ENCODE results near the gene IFNGR2.
"Not testable (repeated sequence)": the region's sequence is repeated elsewhere in the genome, so short reads cannot be mapped to it uniquely, and the experiment has no call there.

IFNGR2 gene

GRCh38 chr21:33403786-33404585, 773 bp downstream of the IFNGR2 start:
- no peak for DNase-seq

GRCh38 chr21:33406493-33406892, 3.3 kb downstream of the IFNGR2 start:
- DNase-seq = no peak

GRCh38 chr21:33411949-33412430, 8.8 kb downstream of the IFNGR2 start:
- DNase-seq = no peak

- not testable (repeated sequence) for DNase-seq
These were observed 9.2 kb downstream of the IFNGR2 start for GRCh38 chr21:33412439-33412831.

- DNase-seq = no peak
These were observed 9.8 kb downstream of the IFNGR2 start for GRCh38 chr21:33412832-33413519.

- no peak for DNase-seq
These were observed 10.9 kb downstream of the IFNGR2 start for GRCh38 chr21:33414068-33414467.

GRCh38 chr21:33414926-33415325, 11.7 kb downstream of the IFNGR2 start:
- DNase-seq = no peak

- no peak for DNase-seq
These were observed 15.5 kb downstream of the IFNGR2 start for GRCh38 chr21:33418691-33419090.

GRCh38 chr21:33419538-33420123, 16.4 kb downstream of the IFNGR2 start:
- DNase-seq = no peak

- no peak for DNase-seq
These were observed 18.6 kb downstream of the IFNGR2 start for GRCh38 chr21:33421713-33422393.

- no peak for DNase-seq
These were observed 21.0 kb downstream of the IFNGR2 start for GRCh38 chr21:33424214-33424613.

GRCh38 chr21:33425825-33426224, 22.6 kb downstream of the IFNGR2 start:
- no peak for DNase-seq

GRCh38 chr21:33427051-33427450, 23.8 kb downstream of the IFNGR2 start:
- DNase-seq = no peak

- DNase-seq = no peak
These were observed 25.5 kb downstream of the IFNGR2 start for GRCh38 chr21:33428669-33429068.

- no peak for DNase-seq
These were observed 27.6 kb downstream of the IFNGR2 start for GRCh38 chr21:33430858-33431257.

- no peak for DNase-seq
These were observed 29.3 kb downstream of the IFNGR2 start for GRCh38 chr21:33432496-33432895.

GRCh38 chr21:33433001-33433400, 29.8 kb downstream of the IFNGR2 start:
- no peak for DNase-seq

- no peak for DNase-seq
These were observed 30.4 kb downstream of the IFNGR2 start for GRCh38 chr21:33433425-33434114.

GRCh38 chr21:33434770-33435360, 31.7 kb downstream of the IFNGR2 start:
- no peak for DNase-seq

- DNase-seq = no peak
These were observed 33.9 kb downstream of the IFNGR2 start for GRCh38 chr21:33437140-33437539.

- peak; percentile 27 for DNase-seq
These were observed 38.6 kb downstream of the IFNGR2 start for GRCh38 chr21:33441489-33442477.

Measured in NCI-H774 (cell line).